ENCODE measurements around the gene LRPAP1. TPM values are rescaled to one million over a fixed set of nuclear protein-coding genes. Genes with fewer than 3 reads are reported as not detected.

The LRPAP1 gene
- total RNA-seq, 2 donors from 2014 or later: 82.5 to 93.9 TPM

GRCh38 chr4:3516061-3516835 is 16.0 kb downstream of the LRPAP1 start:
- no peaks in the 10 kb centered on the region for H3K27me3 ChIP-seq
- ATAC-seq: no peak
- H3K9me3 ChIP-seq: no peaks in the 10 kb centered on the region
- DNase-seq: no peak
- peaks cover 53 to 64% of the 10 kb centered on the region in 2 donors for H3K36me3 ChIP-seq (replicated peaks in 1 of 2; ENCODE audit: insufficient read depth in 1 of 2, low read depth in 2 of 2)
- no peak overlapping the region for H3K4me3 ChIP-seq
- TF ChIP-seq CTCF (IDR thresholded peaks at IDR 0.05) (no peak), POLR2A (IDR thresholded peaks at IDR 0.05) (no peak)
- intact Hi-C loops (cut with DNase I): no loop called here
- 89 to 94% methylated on average over 10 to 31 of the region's 32 CpGs for whole genome bisulfite sequencing, 2 donors
- H3K4me1 ChIP-seq: no peaks in the 10 kb centered on the region
- no peak overlapping the region for H3K27ac ChIP-seq

GRCh38 chr4:3515646-3516045 is 16.6 kb downstream of the LRPAP1 start:
- no peak for ATAC-seq
- H3K27me3 ChIP-seq: no peaks in the 10 kb centered on the region
- intact Hi-C loops (cut with DNase I): no loop called here
- peaks cover 51 to 60% of the 10 kb centered on the region in 2 donors for H3K36me3 ChIP-seq (replicated peaks in 1 of 2; ENCODE audit: insufficient read depth in 1 of 2, low read depth in 2 of 2)
- WGBS, 2 donors: 82 to 84% methylated on average over 8 to 15 of the region's 15 CpGs
- no peaks in the 10 kb centered on the region for H3K4me1 ChIP-seq
- H3K9me3 ChIP-seq: no peaks in the 10 kb centered on the region
- TF ChIP-seq CTCF (IDR thresholded peaks at IDR 0.05): no peak
- no peak for TF ChIP-seq POLR2A (IDR thresholded peaks at IDR 0.05)
- no peak for DNase-seq
- no peak overlapping the region for H3K27ac ChIP-seq
- H3K4me3 ChIP-seq: no peak overlapping the region

- ATAC-seq: no peak
- intact Hi-C loops (cut with DNase I): no loop called here
These were observed 17.3 kb downstream of the LRPAP1 start for GRCh38 chr4:3514806-3515501.

GRCh38 chr4:3514221-3514780 is 17.9 kb downstream of the LRPAP1 start:
- Histone ChIP-seq H3K36me3 (replicated peaks in 1 of 2; ENCODE audit: insufficient read depth in 1 of 2, low read depth in 2 of 2) (peaks cover 45 to 51% of the 10 kb centered on the region in 2 donors), H3K27ac (no peak overlapping the region), H3K9me3 (no peaks in the 10 kb centered on the region), H3K4me3 (no peak overlapping the region), H3K27me3 (no peaks in the 10 kb centered on the region), H3K4me1 (no peaks in the 10 kb centered on the region)
- 89 to 90% methylated on average over 7 to 13 of the region's 17 CpGs for WGBS, 2 donors
- no peak for TF ChIP-seq POLR2A (IDR thresholded peaks at IDR 0.05)
- TF ChIP-seq CTCF (IDR thresholded peaks at IDR 0.05): no peak
- intact Hi-C loops (cut with DNase I): no loop called here
- DNase-seq: no peak
- ATAC-seq: no peak

More at GRCh38 chr4:3514806-3515501, 17.3 kb downstream of the LRPAP1 start:
- 91 to 96% methylated on average over 20 to 28 of the region's 31 CpGs for WGBS, 2 donors
- no peaks in the 10 kb centered on the region for H3K9me3 ChIP-seq
- TF ChIP-seq POLR2A (IDR thresholded peaks at IDR 0.05): no peak
- peak in 1 of 7 experiments; percentile 4 for TF ChIP-seq CTCF (IDR thresholded peaks at IDR 0.05)
- no peak overlapping the region for H3K4me3 ChIP-seq
- H3K4me1 ChIP-seq: no peaks in the 10 kb centered on the region
- H3K27ac ChIP-seq: no peak overlapping the region
- peaks cover 45 to 56% of the 10 kb centered on the region in 2 donors for H3K36me3 ChIP-seq (replicated peaks in 1 of 2; ENCODE audit: insufficient read depth in 1 of 2, low read depth in 2 of 2)
- no peaks in the 10 kb centered on the region for H3K27me3 ChIP-seq
- no peak for DNase-seq

All from body of pancreas (tissue), 4 donors.